PC-3 (cell line): Measurements from ENCODE around the gene VIM.

ENCODE experiments used
- CTCF ChIP-seq: fragments of 300-600 bp; sonication (generic); conservative IDR thresholded peaks from 2 replicates; pipeline ENCODE4 v1.5.1; 2017; ENCODE audit warnings: antibody characterized with exemption, low read depth, mild to moderate bottlenecking, low read length
- EZH2 ChIP-seq: fragments of 300-600 bp; sonication (generic); IDR thresholded peaks from one replicate; pipeline ENCODE4 v1.6.1; 2017; ENCODE audit warnings: antibody characterized with exemption, mild to moderate bottlenecking, low read length; ENCODE audit not compliant: unreplicated experiment
- EZH2phosphoT487 ChIP-seq: fragments of 300-600 bp; sonication (generic); IDR thresholded peaks from 2 replicates; pipeline ENCODE4 v1.6.1; 2018; ENCODE audit warnings: mild to moderate bottlenecking, antibody characterized with exemption, low read length, borderline replicate concordance

DNA sequence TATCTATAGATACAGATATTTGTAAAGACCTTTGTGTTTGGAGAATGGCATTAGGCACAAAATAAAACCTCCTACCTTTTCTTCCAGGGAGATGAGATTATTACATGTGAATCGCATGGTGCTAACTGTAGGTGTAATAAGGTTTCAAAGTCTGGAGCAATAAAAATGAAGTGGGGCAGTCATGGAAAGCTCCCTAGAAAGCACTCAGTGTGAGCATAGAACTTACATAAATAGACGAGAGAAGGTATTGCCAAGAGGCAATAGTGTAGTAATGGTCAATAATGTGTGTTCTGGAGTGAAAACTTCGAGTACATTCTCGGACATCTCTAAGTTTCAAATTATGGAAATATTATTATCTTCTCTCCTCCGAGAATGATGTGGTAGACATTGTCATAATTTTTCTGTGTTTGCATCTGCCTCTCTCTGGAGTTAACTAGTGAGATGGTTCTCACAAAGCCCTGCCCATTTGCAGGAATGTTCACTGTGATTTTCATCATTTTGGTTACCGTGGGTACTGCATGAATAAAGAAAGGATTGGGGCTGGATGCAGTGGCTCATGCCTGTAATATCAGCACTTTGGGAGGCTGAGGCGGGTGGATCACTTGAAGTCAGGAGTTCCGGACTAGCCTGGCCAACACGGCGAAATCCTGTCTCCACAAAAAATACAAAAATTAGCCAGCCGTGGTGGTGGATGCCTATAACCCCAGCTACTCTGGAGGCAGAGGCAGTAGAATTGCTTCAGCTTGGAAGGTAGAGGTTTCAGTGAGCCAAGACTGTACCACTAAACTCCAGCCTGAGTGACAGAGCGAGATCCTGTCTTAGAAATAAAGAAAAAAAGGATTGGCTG, 10.6 kb downstream of the VIM start:
- no peak for TF ChIP-seq CTCF
- no peak for TF ChIP-seq EZH2phosphoT487
- no peak for TF ChIP-seq EZH2
